IPS-NIHi7 (cell line): Measurements from ENCODE around the gene MINDY2.

Experiments
- DNase-seq: peaks from one replicate; pipeline ENCODE4 v3.0.0; 2012; ENCODE audit warnings: mixed read lengths; ENCODE audit errors: extremely low spot score

Gene MINDY2

DNA sequence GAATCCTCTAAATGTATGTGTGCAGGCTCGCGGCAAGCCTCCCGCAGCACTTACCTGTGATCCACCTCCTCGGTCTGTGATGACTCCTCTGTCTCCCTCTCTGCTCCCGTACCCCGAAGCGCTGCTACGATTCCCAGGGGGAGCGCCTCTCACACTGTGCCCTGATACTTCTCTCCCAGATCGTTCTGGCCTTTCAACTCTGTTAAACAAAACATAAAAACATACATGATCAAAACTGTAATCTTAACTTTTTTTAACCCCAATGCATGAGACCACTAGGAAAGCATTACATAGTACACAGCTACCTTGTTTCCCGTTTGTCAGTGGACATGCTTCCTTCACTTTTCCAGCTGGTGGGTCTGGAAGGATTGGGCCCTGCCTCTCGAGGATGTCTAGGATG lies 115.8 kb downstream of the MINDY2 start:
- DNase-seq, result no peak

DNA sequence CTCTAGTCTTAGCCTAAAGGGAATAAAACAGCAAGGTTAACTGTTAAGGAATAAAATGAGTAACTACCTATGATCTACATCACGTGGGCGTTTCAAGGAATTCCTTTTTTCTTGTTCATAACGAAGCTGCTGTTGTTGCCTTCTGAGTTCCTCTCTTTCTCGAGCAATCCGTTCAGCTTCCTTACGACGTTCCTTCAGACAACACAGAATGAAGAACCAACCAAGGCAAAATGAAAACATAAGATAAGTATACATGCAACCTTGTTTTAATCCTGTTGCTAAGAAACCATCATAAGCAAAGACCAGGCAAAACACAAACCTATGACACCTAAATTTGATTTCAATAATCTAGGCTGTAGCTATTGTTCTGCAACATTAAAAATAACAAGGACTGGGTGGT lies 118.3 kb downstream of the MINDY2 start:
- no peak for DNase-seq

DNA sequence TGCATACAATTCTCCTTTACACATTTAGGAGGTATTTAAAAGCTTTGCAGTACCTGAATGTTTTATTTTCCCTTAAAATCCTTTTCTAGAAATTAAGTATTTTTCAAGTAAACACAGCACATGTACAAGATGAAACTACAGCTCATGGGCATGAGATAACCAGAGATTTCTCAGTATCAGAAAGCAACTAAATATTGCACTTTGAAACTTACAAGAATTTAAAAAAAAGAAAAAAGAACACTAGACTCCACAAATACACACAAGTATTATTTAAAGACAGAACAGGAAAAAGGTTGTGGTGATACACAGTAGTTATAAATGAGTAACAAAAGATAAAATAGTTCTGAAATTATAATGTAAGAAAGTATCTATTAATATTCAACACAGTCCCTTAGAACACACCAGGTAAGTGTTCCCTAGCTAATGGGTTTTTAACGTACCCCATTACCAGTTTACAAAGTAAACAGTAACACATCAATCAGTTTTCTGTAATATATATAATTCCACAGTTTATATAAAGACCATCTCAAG lies 127.1 kb downstream of the MINDY2 start:
- DNase-seq, result no peak

DNA sequence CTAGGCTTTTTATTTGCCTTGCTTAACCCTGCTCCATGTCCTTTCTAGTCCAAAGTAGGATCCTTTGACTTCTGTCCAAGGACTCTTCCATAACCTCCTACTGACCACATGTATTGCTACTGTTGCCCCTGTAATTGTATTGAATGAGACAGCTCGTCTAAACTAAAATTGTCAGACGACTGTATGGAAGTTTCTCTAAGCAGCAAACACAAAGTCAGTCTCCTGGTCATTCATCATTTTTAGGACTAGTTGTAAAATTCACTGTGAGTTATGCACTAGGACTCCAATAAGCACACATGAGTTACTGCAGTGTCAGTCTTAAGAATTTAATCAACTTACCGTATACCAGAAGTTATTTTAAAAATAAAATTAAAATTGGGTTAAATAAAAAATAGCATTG lies 129.5 kb downstream of the MINDY2 start:
- DNase-seq, result no peak

DNA sequence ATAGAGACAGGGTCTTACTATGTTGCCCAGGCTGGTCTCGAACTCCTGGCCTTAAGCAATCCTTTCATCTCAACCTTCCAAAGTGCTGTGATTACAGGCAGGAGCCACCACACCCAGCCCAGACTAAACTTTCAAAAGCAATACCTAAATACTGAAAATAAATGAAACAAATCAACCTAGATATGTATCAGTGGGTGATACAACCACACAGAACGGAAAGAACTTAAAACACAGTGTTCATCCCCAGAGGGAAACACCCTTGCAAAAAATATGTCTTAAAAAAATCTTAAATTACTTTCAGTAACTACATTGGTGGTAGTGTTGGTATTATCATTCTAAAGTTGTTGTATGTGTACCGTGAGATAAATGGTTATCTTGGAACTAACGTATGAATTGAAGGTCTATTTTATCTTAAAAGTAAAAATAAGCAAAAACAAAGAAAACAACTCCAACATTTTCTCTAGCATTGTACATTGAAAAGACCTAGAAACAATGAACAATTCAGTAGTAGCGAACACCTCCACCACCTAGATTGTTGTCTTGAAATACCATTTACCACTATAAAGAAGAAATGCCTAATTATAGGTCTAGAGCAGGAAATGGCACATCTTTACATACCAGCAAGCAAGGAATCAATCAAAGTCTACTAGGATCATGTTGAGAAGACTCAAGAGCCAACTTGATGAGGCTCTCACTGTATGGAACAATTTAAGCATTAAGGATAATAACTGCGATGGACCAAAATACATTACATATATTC lies 137.6 kb downstream of the MINDY2 start:
- no peak for DNase-seq

DNA sequence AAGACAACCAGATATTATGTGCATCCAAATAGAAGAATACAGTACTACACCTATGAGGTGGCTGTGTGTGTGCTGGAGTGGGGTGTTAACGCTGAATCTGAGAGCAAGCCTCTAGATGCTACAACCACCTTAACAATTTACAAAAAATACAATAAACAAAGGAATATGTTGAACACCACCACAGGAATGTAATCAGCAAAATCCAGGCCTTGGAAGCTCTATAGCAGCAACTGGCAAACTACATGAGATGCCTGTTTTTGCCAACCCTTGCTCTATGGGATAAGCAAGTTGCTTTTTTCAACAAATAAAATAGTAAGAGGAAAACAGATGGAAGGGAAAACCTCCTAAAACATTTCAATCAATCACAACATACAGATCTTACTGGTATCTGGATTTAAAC lies 138.5 kb downstream of the MINDY2 start:
- no peak for DNase-seq

DNA sequence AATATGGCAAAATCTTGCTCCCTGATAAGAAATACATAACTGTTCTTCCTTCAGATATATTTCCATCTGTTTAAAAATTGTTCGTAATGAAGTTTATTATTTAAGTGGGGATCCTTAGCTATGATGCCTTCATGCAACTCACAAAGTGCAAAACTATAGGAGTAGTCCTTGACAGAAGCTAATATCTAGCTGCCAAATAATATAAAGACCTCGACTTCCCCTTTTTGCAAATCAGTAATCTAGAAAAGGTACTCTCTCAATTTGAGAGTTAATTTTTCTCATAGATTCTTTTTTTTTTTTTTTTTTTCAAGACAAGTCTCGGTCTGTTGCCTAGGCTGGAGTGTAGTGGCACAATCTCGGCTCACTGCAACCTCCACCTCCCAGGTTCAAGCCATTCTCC lies 139.4 kb downstream of the MINDY2 start:
- no peak for DNase-seq
